Pancreas (tissue), 10 donors: ENCODE measurements around the gene WDFY4. TPM values are rescaled to one million over a fixed set of nuclear protein-coding genes. Genes with fewer than 3 reads are reported as not detected.

Experiments used
- ATAC-seq, 4 donors: fragments of 200-7000 bp; cut with Tn5 transposase; one replicate each; pipeline versions ENCODE4 v1.8.0 to v1.9.1; 2020; ENCODE audit warnings: mild to moderate bottlenecking in 4 of 4, moderate library complexity in 4 of 4
- DNase-seq, 6 donors: peaks; one replicate each; pipeline ENCODE4 v3.0.0-alpha.2; 2020
- FAIRE-seq: peaks from 2 replicates; lab custom pipeline; 2012; peaks lifted over from hg19 to GRCh38; lab: Jason Lieb, UNC
- H3K27ac ChIP-seq, 4 donors: fragments of 200-600 bp; sonication (generic); 1 replicate in 3 of 4; 2 replicates in 1 of 4; pipeline versions ENCODE4 v1.5.0 to v1.8.0; 2020
- H3K27me3 ChIP-seq, 4 donors: fragments of 200-600 bp; one replicate each; pipeline ENCODE4 v1.8.0; 2021
- H3K36me3 ChIP-seq, 3 donors: fragments of 200-600 bp; sonication (generic) in 1 of 3; one replicate each; pipeline versions ENCODE4 v1.5.0 to v1.8.0; 2020 to 2021
- H3K4me1 ChIP-seq, 3 donors: fragments of 200-600 bp; one replicate each; pipeline ENCODE4 v1.8.0; 2021
- H3K4me3 ChIP-seq, 4 donors: fragments of 200-600 bp; sonication (generic) in 2 of 4; one replicate each; pipeline versions ENCODE4 v1.5.0 to v1.8.0; 2020 to 2021
- H3K9me3 ChIP-seq, 4 donors: fragments of 200-600 bp; one replicate each; pipeline ENCODE4 v1.8.0; 2021
- CTCF ChIP-seq, 4 donors: fragments of 200-600 bp; sonication (generic) in 3 of 4; IDR thresholded peaks; one replicate each; pipeline versions ENCODE4 v1.5.0 to v1.8.0; 2021; ENCODE audit warnings: antibody characterized with exemption in 4 of 4
- WGBS, 2 donors: extraction: QIAGEN DNeasy Blood & Tissue Kit; methylation state at CpG; one replicate each; pipeline ENCODE4 v1.1.7; 2013; 5-methylcytosine and 5-hydroxymethylcytosine counted together
- intact Hi-C, 3 donors: fragments of 100-400 bp; cut with DNase I; formaldehyde crosslinking; loops; one replicate each; pipeline versions ENCODE4 v1.11.1 to v1.14.2; 2022
- polyA plus RNA-seq, 2 donors: library from polyadenylated mRNA; stranded (reverse); fragments of 200-250 nt; gene quantifications; one replicate each; pipeline ENCODE4 v1.2.3, GENCODE V29; 2013
- total RNA-seq, 6 donors: library from RNA; stranded (reverse); fragmentation: NEBNext Ultra II Directional in 4 of 6; extraction: Animal tissue kit (Norgen Biotek cat#: 25700) in 4 of 6; gene quantifications; one replicate each; pipeline versions ENCODE4 v1.2.1 to v1.2.4, GENCODE V29; 2021 to 2023
- donor health status: healthy with polysubstance abuse.
- donor health status: DM: no; HTN: no; CAD: no; lungs with moderate emphysema.
- donor health status: DM: no; HTN: no; CAD: no.
- donor health status: control.
- donor health status: control.
- donor health status: Bipolar disorder and iron deficiency.
- donor health status: DM: yes; HTN: yes; CAD: no.
- donor health status: DM: no; HTN: no; CAD: no.
- donor health status: DM: no; HTN: no; CAD: no.
- donor health status: DM: yes; HTN: yes; CAD: no.

WDFY4 gene
- total and polyA plus RNA-seq, 8 donors: 0.14 to 8.4 (median 0.72) TPM

GRCh38 chr10:48790457-48791044 is 105.9 kb downstream of the WDFY4 start:
- no peak for TF ChIP-seq CTCF (IDR thresholded peaks at IDR 0.05)
- FAIRE-seq (no peak), ATAC-seq (no peak), DNase-seq (no peak)
- Histone ChIP-seq H3K4me3 (no peak overlapping the region), H3K4me1 (no peaks in the 10 kb centered on the region), H3K27ac (no peak overlapping the region), H3K36me3 (no peaks in the 10 kb centered on the region), H3K27me3 (no peaks in the 10 kb centered on the region), H3K9me3 (no peaks in the 10 kb centered on the region)
- 74 to 77% methylated on average over 8 of the region's 8 CpGs for WGBS, 2 donors
- intact Hi-C loops: no loop called here

GRCh38 chr10:48791267-48791928 is 106.7 kb downstream of the WDFY4 start:
- no peak for TF ChIP-seq CTCF (IDR thresholded peaks at IDR 0.05)
- Histone ChIP-seq H3K27ac (no peak overlapping the region), H3K4me1 (no peaks in the 10 kb centered on the region), H3K27me3 (no peaks in the 10 kb centered on the region), H3K9me3 (no peaks in the 10 kb centered on the region), H3K36me3 (no peaks in the 10 kb centered on the region), H3K4me3 (no peak overlapping the region)
- no peak for DNase-seq
- ATAC-seq: no peak
- 51 to 53% methylated on average over 6 of the region's 6 CpGs for WGBS, 2 donors
- FAIRE-seq: no peak
- intact Hi-C loops: no loop called here

GRCh38 chr10:48792121-48792520 is 107.4 kb downstream of the WDFY4 start:
- intact Hi-C loops: no loop called here
- WGBS, 2 donors: 66 to 67% methylated on average over 3 of the region's 3 CpGs
- H3K27me3 ChIP-seq: no peaks in the 10 kb centered on the region
- H3K36me3 ChIP-seq: no peaks in the 10 kb centered on the region
- H3K4me3 ChIP-seq: no peak overlapping the region
- ATAC-seq (no peak), FAIRE-seq (no peak), DNase-seq (no peak)
- H3K27ac ChIP-seq: no peak overlapping the region
- TF ChIP-seq CTCF (IDR thresholded peaks at IDR 0.05): no peak
- no peaks in the 10 kb centered on the region for H3K4me1 ChIP-seq
- H3K9me3 ChIP-seq: no peaks in the 10 kb centered on the region

- peak in 2 of 4 donors; percentile 29 to 54 for ATAC-seq
- intact Hi-C loops: no loop called here
- no peaks in the 10 kb centered on the region for H3K27me3 ChIP-seq
- DNase-seq: peak in 1 of 6 donors; percentile 41
- H3K27ac ChIP-seq: no peak overlapping the region
- WGBS, 2 donors: 70 to 76% methylated on average over 4 of the region's 4 CpGs
- H3K4me1 ChIP-seq: no peaks in the 10 kb centered on the region
- H3K4me3 ChIP-seq: no peak overlapping the region
- H3K36me3 ChIP-seq: no peaks in the 10 kb centered on the region
- no peak for TF ChIP-seq CTCF (IDR thresholded peaks at IDR 0.05)
- no peaks in the 10 kb centered on the region for H3K9me3 ChIP-seq
- no peak for FAIRE-seq
These were observed 108.0 kb downstream of the WDFY4 start for GRCh38 chr10:48792687-48793096.

GRCh38 chr10:48794074-48794473 is 109.4 kb downstream of the WDFY4 start:
- no peaks in the 10 kb centered on the region for H3K4me1 ChIP-seq
- H3K27me3 ChIP-seq: no peaks in the 10 kb centered on the region
- DNase-seq: no peak
- no peak overlapping the region for H3K27ac ChIP-seq
- H3K4me3 ChIP-seq: no peak overlapping the region
- no peaks in the 10 kb centered on the region for H3K9me3 ChIP-seq
- intact Hi-C loops: no loop called here
- 63 to 71% methylated on average over 9 of the region's 9 CpGs for WGBS, 2 donors
- ATAC-seq: no peak
- no peak for FAIRE-seq
- H3K36me3 ChIP-seq: no peaks in the 10 kb centered on the region
- no peak for TF ChIP-seq CTCF (IDR thresholded peaks at IDR 0.05)
